HFF-Myc (cell line): ENCODE data around the gene BCAN.

ENCODE experiments used
- DNase-seq: peaks from one replicate; pipeline ENCODE4 v3.0.0-alpha.2; 2011; ENCODE audit warnings: low read depth; ENCODE audit errors: extremely low read depth
- H3K4me3 ChIP-seq: replicated peaks from 2 replicates; pipeline ENCODE4 v1.5.1; 2011; ENCODE audit warnings: low read depth, mild to moderate bottlenecking, control low read depth, low read length
- CTCF ChIP-seq: IDR thresholded peaks from 2 replicates; pipeline ENCODE4 v1.5.1; 2012; ENCODE audit warnings: mild to moderate bottlenecking, low read depth, low read length, control low read depth; ENCODE audit errors: missing control alignments

The BCAN gene

DNA sequence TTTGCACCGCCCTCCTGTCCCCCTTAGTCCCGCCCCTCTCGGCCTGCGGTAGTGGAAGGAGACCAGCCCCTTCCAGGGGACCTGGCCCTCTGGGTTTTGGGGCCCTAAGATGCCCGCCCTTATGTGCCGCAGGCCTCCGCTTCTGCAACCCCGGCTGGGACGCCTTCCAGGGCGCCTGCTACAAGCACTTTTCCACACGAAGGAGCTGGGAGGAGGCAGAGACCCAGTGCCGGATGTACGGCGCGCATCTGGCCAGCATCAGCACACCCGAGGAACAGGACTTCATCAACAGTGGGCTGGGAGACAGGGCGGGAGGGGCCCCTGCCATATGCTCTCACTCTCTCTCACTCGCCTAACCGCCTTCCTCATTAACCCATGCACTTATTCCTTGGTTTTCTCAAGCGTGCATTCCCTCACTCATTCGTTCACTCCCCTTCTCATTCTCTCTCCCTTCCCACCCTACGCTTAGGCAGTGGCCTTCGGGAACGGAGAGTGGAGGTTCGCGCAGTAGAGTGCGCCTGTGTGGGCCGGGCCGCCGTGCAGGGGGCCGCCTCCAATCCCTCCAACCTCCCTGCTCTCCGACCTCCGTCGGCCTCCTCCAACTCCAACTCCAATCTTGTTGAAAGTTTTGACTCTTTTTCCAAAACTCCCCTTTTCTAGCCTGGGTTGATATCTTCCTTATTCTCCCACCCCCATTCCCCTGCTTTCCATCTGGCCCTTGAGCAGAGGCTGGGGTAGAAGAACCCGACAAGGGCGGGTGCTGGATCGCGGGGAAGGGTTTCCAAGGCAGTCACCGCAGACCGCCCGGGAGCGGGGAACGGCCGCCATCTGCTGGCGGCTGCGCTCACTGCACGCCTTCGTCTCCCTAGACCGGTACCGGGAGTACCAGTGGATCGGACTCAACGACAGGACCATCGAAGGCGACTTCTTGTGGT is 15.2 kb downstream of the BCAN start:
- DNase-seq = no peak
- TF ChIP-seq CTCF = peak; percentile 94
- H3K4me3 ChIP-seq = peak overlapping the region; percentile 17

DNA sequence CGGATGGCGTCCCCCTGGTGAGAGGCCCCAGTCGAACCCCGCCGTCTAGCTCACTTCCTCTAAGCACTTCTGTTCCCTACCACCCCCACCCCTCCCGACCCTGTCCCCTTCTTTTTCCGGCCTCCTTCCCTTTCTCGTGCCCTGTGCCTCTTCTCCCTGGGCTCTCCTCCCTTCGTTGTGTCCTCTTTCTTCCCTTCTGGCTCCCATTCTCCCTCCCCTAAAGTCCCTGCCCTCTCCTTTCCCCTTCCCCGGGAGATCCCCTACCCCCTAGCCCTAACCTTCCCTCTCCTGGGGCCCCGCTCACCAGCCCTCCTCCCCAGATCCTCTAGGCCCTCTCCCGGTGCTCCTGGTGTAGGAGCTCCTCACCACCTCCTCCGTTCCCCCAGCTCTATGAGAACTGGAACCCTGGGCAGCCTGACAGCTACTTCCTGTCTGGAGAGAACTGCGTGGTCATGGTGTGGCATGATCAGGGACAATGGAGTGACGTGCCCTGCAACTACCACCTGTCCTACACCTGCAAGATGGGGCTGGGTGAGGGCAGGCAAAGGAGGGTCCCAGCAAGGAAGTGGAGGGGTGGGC is 15.9 kb downstream of the BCAN start:
- DNase-seq = no peak
- H3K4me3 ChIP-seq = no peak overlapping the region; the same call in 1 of the 2 replicates
- TF ChIP-seq CTCF = no peak

- TF ChIP-seq CTCF = no peak
- no peak overlapping the region for H3K4me3 ChIP-seq
- no peak for DNase-seq
Observed at GRCh38 chr1:156658496-156658895, 16.6 kb downstream of the BCAN start.

DNA sequence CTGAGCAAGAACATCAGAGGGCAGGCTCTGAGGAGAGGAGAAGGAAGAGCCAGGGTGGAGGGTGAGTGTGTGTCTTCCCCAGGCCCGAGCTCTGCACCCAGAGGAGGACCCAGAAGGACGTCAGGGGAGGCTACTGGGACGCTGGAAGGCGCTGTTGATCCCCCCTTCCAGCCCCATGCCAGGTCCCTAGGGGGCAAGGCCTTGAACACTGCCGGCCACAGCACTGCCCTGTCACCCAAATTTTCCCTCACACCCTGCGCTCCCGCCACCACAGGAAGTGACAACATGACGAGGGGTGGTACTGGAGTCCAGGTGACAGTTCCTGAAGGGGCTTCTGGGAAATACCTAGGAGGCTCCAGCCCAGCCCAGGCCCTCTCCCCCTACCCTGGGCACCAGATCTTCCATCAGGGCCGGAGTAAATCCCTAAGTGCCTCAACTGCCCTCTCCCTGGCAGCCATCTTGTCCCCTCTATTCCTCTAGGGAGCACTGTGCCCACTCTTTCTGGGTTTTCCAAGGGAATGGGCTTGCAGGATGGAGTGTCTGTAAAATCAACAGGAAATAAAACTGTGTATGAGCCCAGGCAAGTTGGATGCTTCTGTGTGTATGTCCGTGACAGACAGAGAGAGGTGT is 17.1 kb downstream of the BCAN start:
- no peak for DNase-seq
- TF ChIP-seq CTCF = no peak
- H3K4me3 ChIP-seq = peak overlapping the region; percentile 10

DNA sequence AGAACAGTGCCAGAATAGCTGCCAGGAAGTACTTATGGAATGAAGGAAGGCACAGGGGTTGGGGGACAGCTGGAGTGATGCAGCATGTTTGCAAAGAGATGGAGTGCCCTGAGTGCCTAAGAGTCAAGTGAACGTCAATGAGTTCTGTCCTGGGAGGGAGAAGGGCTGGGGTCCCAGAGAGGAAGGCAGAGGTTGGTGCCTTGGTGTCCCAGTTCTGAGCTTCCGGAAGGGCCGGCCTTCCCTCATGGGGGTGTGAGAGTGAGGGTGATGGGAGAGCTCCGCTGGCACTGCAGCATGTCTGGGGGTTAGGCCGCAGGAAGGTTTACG is 17.7 kb downstream of the BCAN start:
- no peak for DNase-seq
- peak overlapping the region; percentile 10 for H3K4me3 ChIP-seq
- no peak for TF ChIP-seq CTCF

GRCh38 chr1:156659988-156660751 is 18.3 kb downstream of the BCAN start:
- H3K4me3 ChIP-seq = peak overlapping the region; percentile 49
- peak; percentile 92 for DNase-seq
- peak; percentile 99 for TF ChIP-seq CTCF
